K562 (cell line): ENCODE measurements around the gene FAM50A. TPM values are rescaled to one million over a fixed set of nuclear protein-coding genes. Genes with fewer than 3 reads are reported as not detected.

Source experiments
- ASH1L ChIP-seq: fragments of 450-650 bp; IDR thresholded peaks from 2 replicates; pipeline ENCODE4 v1.6.1; 2018; ENCODE audit warnings: borderline replicate concordance, mild to moderate bottlenecking, low read depth; ENCODE audit not compliant: partially characterized antibody
- DMBX1 ChIP-seq: fragments of 250-450 bp; sonication (Bioruptor Pico); IDR thresholded peaks from 2 replicates; pipeline ENCODE4 v1.8.0; 2022; ENCODE audit warnings: inconsistent platforms, mild to moderate bottlenecking, moderate library complexity, borderline replicate concordance
- EGR1 ChIP-seq: fragments of 450-650 bp; conservative IDR thresholded peaks from 2 replicates; pipeline ENCODE4 v1.6.1; 2017; ENCODE audit warnings: mild to moderate bottlenecking
- HMGN3 ChIP-seq: IDR thresholded peaks from 2 replicates; pipeline ENCODE4 v1.6.1; 2011; ENCODE audit warnings: borderline replicate concordance, low read depth, mild to moderate bottlenecking, mixed read lengths, low read length; ENCODE audit not compliant: insufficient read length; ENCODE audit errors: extremely low read depth
- HNRNPL ChIP-seq: fragments of 200-400 bp; formaldehyde crosslinking; IDR thresholded peaks from 2 replicates; pipeline ENCODE4 v1.6.1; 2017; ENCODE audit warnings: low read depth, mild to moderate bottlenecking, low read length
- KDM4B ChIP-seq, 2 experiments: fragments of 450-650 bp in 1 of 2; sonication (generic) in 1 of 2; IDR thresholded peaks; 2 replicates each; pipeline ENCODE4 v1.6.1; 2016 to 2017; ENCODE audit warnings: borderline replicate concordance in 2 of 2, antibody characterized with exemption in 1 of 2, low read depth in 1 of 2, mild to moderate bottlenecking in 1 of 2
- MAZ ChIP-seq, 2 experiments: fragments of 450-650 bp in 1 of 2; sonication (generic) in 1 of 2; formaldehyde crosslinking; IDR thresholded peaks in 1 of 2; conservative IDR thresholded peaks in 1 of 2; 2 replicates each; pipeline versions ENCODE4 v1.4.0 to v1.5.0; 2020; ENCODE audit warnings: mild to moderate bottlenecking in 1 of 2, missing genetic modification reagents in 1 of 2
- MECOM ChIP-seq: fragments of 250-450 bp; sonication (Bioruptor Pico); IDR thresholded peaks from 2 replicates; pipeline ENCODE4 v1.8.0; 2022; ENCODE audit warnings: inconsistent platforms
- RCOR1 ChIP-seq, 2 experiments: IDR thresholded peaks; 2 replicates each; pipeline ENCODE4 v1.6.1; 2012; ENCODE audit warnings: low read depth in 2 of 2, low read length in 2 of 2, borderline replicate concordance in 1 of 2, improper control_type of control experiment in 1 of 2
- SAFB2 ChIP-seq: fragments of 200-400 bp; formaldehyde crosslinking; IDR thresholded peaks from 2 replicates; pipeline ENCODE4 v1.6.1; 2018; ENCODE audit warnings: borderline replicate concordance, low read length, low read depth, moderate library complexity; ENCODE audit not compliant: severe bottlenecking
- SIN3B ChIP-seq: fragments of 450-650 bp; IDR thresholded peaks from 2 replicates; pipeline ENCODE4 v1.6.1; 2017; ENCODE audit warnings: low read depth, mild to moderate bottlenecking, moderate library complexity
- SMARCE1 ChIP-seq: fragments of 450-650 bp; IDR thresholded peaks from 2 replicates; pipeline ENCODE4 v1.7.1; 2016; ENCODE audit warnings: mild to moderate bottlenecking
- SRSF9 ChIP-seq: fragments of 200-400 bp; formaldehyde crosslinking; IDR thresholded peaks from 2 replicates; pipeline ENCODE4 v1.6.1; 2017; ENCODE audit warnings: low read depth, low read length, borderline replicate concordance
- SUPT5H ChIP-seq: fragments of 450-650 bp; IDR thresholded peaks from 2 replicates; pipeline ENCODE4 v1.6.1; 2016
- THRAP3 ChIP-seq: fragments of 450-650 bp; IDR thresholded peaks from 2 replicates; pipeline ENCODE4 v1.6.1; 2016; ENCODE audit warnings: mild to moderate bottlenecking, inconsistent platforms, borderline replicate concordance
- ZEB2 ChIP-seq: fragments of 450-650 bp; IDR thresholded peaks from 2 replicates; pipeline ENCODE4 v1.6.1; 2016
- ZNF41 ChIP-seq: fragments of 250-450 bp; sonication (Bioruptor Pico); conservative IDR thresholded peaks from 2 replicates; pipeline ENCODE4 v1.4.0; 2020; ENCODE audit warnings: mild to moderate bottlenecking
- ZNF551 ChIP-seq: fragments of 250-450 bp; sonication (Bioruptor Pico); IDR thresholded peaks from 2 replicates; pipeline ENCODE4 v1.5.0; 2021; ENCODE audit warnings: mild to moderate bottlenecking, moderate library complexity
- ZNF830 ChIP-seq: fragments of 250-450 bp; sonication (Bioruptor Pico); IDR thresholded peaks from 2 replicates; pipeline ENCODE4 v1.5.0; 2021; ENCODE audit warnings: mild to moderate bottlenecking
- polyA plus RNA-seq, 8 experiments: library from polyadenylated mRNA; depleted of rRNA in 4 of 8; stranded (reverse) in 5 of 8; unstranded in 3 of 8; fragments of >200 nt; fragmentation: Nextera tagmentation in 2 of 8; fragmentation: Illumina TruSeq in 1 of 8; extraction: Ambion mirVana in 2 of 8; extraction: Trizol in 1 of 8; gene quantifications; 2 replicates each; pipeline versions ENCODE4 v1.2.1 to v1.2.3, GENCODE V29; 2011 to 2014; ENCODE audit warnings: inconsistent platforms in 1 of 8, missing spikeins in 1 of 8
- total RNA-seq, 7 experiments: library from RNA; depleted of rRNA in 6 of 7; stranded (reverse); fragments of >200 nt in 6 of 7; fragmentation: Illumina TruSeq in 2 of 7; extraction: Trizol in 2 of 7; gene quantifications; 2 replicates each; pipeline versions ENCODE4 v1.2.1 to v1.2.3, GENCODE V29; 2011 to 2021; ENCODE audit warnings: low replicate concordance in 1 of 7
- TF ChIP-seq, protein P1 (sequence below): fragments of 450-650 bp; IDR thresholded peaks from 2 replicates; pipeline ENCODE4 v1.6.1; 2017; ENCODE audit warnings: mild to moderate bottlenecking, moderate library complexity
- TF ChIP-seq, protein P2 (sequence below): sonication (generic); formaldehyde crosslinking; IDR thresholded peaks from 2 replicates; pipeline ENCODE4 v1.8.0; 2022; ENCODE audit warnings: missing genetic modification reagents, mild to moderate bottlenecking, borderline replicate concordance
- TF ChIP-seq, protein P3 (sequence below): fragments of 450-650 bp; IDR thresholded peaks from 2 replicates; pipeline ENCODE4 v1.6.1; 2018; ENCODE audit warnings: mild to moderate bottlenecking, low read depth; ENCODE audit not compliant: partially characterized antibody
- TF ChIP-seq, protein P4 (sequence below): fragments of 250-450 bp; sonication (Bioruptor Pico); IDR thresholded peaks from 2 replicates; pipeline ENCODE4 v1.4.0; 2020; ENCODE audit warnings: mild to moderate bottlenecking

The FAM50A gene
- total and polyA plus RNA-seq, 9 of the 15 experiments (the other 6 are each of a cell fraction or from before 2014, with no cell fraction given): 4.4 to 114 (median 67.3) TPM

DNA sequence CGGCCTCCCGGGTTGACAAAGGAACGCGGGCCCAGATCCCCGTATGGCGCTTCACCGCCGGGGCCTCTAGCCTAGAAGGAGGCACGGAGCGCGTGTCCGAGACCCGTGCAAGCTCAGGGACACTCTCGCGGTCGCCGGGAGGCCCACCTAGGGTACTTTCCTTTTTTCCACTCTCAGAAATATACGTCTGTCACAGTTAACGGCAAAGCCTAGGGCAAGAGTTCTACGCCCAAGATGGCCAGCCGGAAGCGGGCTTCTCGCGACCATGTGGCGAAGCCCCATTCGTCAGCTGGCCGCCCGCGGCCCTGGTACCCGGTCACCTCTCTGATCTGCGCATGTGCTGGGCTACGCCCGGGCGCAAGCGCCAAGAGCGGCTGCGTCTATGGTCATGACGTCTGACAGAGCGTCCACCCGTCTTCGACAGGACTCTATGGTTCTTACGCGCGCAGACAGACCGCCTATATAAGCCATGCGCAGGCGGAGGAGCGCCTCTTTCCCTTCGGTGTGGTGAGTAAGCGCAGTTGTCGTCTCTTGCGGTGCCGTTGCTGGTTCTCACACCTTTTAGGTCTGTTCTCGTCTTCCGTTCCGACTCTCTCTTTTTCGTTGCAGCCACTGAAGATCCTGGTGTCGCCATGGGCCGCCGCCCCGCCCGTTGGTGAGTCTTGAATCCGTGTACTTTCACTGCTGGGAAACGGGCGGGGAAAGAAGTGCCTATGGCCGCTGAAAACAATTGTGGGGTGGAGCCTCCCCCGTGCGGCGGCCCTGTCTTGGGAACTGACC, 45.9 kb upstream of the FAM50A start, which contains the start of gene RPL10 (continued):
- no peak for TF ChIP-seq MECOM (CRISPR knock-in tag)
- TF ChIP-seq ZNF41: no peak
- no peak for TF ChIP-seq SMARCE1
- no peak for TF ChIP-seq ASH1L
- TF ChIP-seq KDM4B (IDR thresholded peaks at IDR 0.05; ENCODE audit: borderline replicate concordance in 2 of 2, low read depth in 1 of 2): peak in 1 of 2 experiments; percentile 40; a peak in 1 of 4 replicates
- no peak for TF ChIP-seq ZEB2
- TF ChIP-seq, protein P1, sequence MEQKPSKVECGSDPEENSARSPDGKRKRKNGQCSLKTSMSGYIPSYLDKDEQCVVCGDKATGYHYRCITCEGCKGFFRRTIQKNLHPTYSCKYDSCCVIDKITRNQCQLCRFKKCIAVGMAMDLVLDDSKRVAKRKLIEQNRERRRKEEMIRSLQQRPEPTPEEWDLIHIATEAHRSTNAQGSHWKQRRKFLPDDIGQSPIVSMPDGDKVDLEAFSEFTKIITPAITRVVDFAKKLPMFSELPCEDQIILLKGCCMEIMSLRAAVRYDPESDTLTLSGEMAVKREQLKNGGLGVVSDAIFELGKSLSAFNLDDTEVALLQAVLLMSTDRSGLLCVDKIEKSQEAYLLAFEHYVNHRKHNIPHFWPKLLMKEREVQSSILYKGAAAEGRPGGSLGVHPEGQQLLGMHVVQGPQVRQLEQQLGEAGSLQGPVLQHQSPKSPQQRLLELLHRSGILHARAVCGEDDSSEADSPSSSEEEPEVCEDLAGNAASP: no peak
- peak; percentile 20 for TF ChIP-seq HMGN3
- TF ChIP-seq RCOR1 (IDR thresholded peaks at IDR 0.05; ENCODE audit: borderline replicate concordance in 1 of 2, low read depth in 2 of 2, low read length in 2 of 2): no peak
- no peak for TF ChIP-seq SRSF9
- peak; percentile 30 for TF ChIP-seq HNRNPL
- 0 out of 2 replicates have a peak, but pooled peaks have one; percentile 19 for TF ChIP-seq SIN3B
- TF ChIP-seq MAZ (CRISPR knock-in tag; conservative IDR thresholded peaks at IDR 0.05 in 1 of 2, IDR thresholded peaks at IDR 0.05 in 1 of 2): peak; percentile 2 to 60; a peak in 2 of 4 replicates
- no peak for TF ChIP-seq SAFB2
- TF ChIP-seq DMBX1 (CRISPR knock-in tag): no peak
- peak; percentile 100 for TF ChIP-seq SUPT5H
- TF ChIP-seq, protein P2, sequence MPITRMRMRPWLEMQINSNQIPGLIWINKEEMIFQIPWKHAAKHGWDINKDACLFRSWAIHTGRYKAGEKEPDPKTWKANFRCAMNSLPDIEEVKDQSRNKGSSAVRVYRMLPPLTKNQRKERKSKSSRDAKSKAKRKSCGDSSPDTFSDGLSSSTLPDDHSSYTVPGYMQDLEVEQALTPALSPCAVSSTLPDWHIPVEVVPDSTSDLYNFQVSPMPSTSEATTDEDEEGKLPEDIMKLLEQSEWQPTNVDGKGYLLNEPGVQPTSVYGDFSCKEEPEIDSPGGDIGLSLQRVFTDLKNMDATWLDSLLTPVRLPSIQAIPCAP (CRISPR knock-in tag): peak; percentile 81; the same call in 1 of the 2 replicates
- TF ChIP-seq, protein P3, sequence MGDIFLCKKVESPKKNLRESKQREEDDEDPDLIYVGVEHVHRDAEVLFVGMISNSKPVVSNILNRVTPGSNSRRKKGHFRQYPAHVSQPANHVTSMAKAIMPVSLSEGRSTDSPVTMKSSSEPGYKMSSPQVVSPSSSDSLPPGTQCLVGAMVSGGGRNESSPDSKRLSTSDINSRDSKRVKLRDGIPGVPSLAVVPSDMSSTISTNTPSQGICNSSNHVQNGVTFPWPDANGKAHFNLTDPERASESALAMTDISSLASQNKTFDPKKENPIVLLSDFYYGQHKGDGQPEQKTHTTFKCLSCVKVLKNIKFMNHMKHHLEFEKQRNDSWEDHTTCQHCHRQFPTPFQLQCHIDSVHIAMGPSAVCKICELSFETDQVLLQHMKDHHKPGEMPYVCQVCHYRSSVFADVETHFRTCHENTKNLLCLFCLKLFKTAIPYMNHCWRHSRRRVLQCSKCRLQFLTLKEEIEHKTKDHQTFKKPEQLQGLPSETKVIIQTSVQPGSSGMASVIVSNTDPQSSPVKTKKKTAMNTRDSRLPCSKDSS: no peak
- peak; percentile 51 for TF ChIP-seq EGR1
- TF ChIP-seq, protein P4, sequence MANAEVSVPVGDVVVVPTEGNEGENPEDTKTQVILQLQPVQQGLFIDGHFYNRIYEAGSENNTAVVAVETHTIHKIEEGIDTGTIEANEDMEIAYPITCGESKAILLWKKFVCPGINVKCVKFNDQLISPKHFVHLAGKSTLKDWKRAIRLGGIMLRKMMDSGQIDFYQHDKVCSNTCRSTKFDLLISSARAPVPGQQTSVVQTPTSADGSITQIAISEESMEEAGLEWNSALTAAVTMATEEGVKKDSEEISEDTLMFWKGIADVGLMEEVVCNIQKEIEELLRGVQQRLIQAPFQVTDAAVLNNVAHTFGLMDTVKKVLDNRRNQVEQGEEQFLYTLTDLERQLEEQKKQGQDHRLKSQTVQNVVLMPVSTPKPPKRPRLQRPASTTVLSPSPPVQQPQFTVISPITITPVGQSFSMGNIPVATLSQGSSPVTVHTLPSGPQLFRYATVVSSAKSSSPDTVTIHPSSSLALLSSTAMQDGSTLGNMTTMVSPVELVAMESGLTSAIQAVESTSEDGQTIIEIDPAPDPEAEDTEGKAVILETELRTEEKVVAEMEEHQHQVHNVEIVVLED (CRISPR knock-in tag): peak; percentile 85
- no peak for TF ChIP-seq ZNF551 (CRISPR knock-in tag)
- TF ChIP-seq THRAP3: no peak
- TF ChIP-seq ZNF830: no peak
